T-helper 1 cell treated with Interleukin-12 subunit alpha and Interleukin-12 subunit beta and Interleukin-4 antibody, amounts not matched to agents 30 μg/mL and 1 μg/mL, for 36 hours (primary cell): Measurements from ENCODE around the gene KDM4D.
"Not testable (repeated sequence)": the region's sequence is repeated elsewhere in the genome, so short reads cannot be mapped to it uniquely, and the experiment has no call there.

Source experiments
- H3K27ac Mint-ChIP-seq: one replicate; pipeline ENCODE4 v1.8.0; 2021; ENCODE audit warnings: mild to moderate bottlenecking, mixed read lengths
- H3K27me3 Mint-ChIP-seq: one replicate; pipeline ENCODE4 v1.8.0; 2021; ENCODE audit warnings: low read depth, mixed read lengths
- H3K36me3 Mint-ChIP-seq: one replicate; pipeline ENCODE4 v1.8.0; 2021; ENCODE audit warnings: low read depth, mixed read lengths
- H3K4me1 Mint-ChIP-seq: one replicate; pipeline ENCODE4 v1.8.0; 2021; ENCODE audit warnings: low read depth, mixed read lengths
- H3K4me3 Mint-ChIP-seq: one replicate; pipeline ENCODE4 v1.8.0; 2021; ENCODE audit warnings: mild to moderate bottlenecking, moderate library complexity, mixed read lengths
- H3K9me3 Mint-ChIP-seq: one replicate; pipeline ENCODE4 v1.8.0; 2021; ENCODE audit warnings: mixed read lengths

KDM4D gene

GRCh38 chr11:94973099-94973968, at the start of gene KDM4D, which contains the start of gene CWC15:
TSS of gene KDM4D (plus strand) at chr11:94973709. CDS start at chr11:94997373, 23,664 bp downstream.
TSS of gene CWC15 (minus strand) at chr11:94973556. CDS start at chr11:94972185, 1,371 bp downstream.
- peaks cover 6% of the 10 kb centered on the region for H3K9me3 Mint-ChIP-seq
- peak within 1 kb of the TSS; percentile 96 for H3K27ac Mint-ChIP-seq
- H3K36me3 Mint-ChIP-seq: peaks cover 28% of the 10 kb centered on the region
- H3K4me1 Mint-ChIP-seq: peaks cover 27% of the 10 kb centered on the region
- peak within 1 kb of the TSS; percentile 98 for H3K4me3 Mint-ChIP-seq
- no peaks in the 10 kb centered on the region for H3K27me3 Mint-ChIP-seq

- H3K27me3 Mint-ChIP-seq: no peaks in the 10 kb centered on the region
- H3K9me3 Mint-ChIP-seq: peaks cover 10% of the 10 kb centered on the region
- H3K4me3 Mint-ChIP-seq: peak overlapping the region; percentile 20
- H3K36me3 Mint-ChIP-seq: peaks cover 11% of the 10 kb centered on the region
- H3K4me1 Mint-ChIP-seq: peaks cover 20% of the 10 kb centered on the region
- H3K27ac Mint-ChIP-seq: peak overlapping the region; percentile 74
These were observed 49.3 kb upstream of the KDM4D start for GRCh38 chr11:94924171-94924572.

GRCh38 chr11:94924612-94925011, 48.9 kb upstream of the KDM4D start:
- Mint-ChIP-seq H3K27me3 (no peaks in the 10 kb centered on the region), H3K36me3 (peaks cover 11% of the 10 kb centered on the region), H3K9me3 (peaks cover 10% of the 10 kb centered on the region), H3K27ac (peak overlapping the region; percentile 79), H3K4me1 (peaks cover 20% of the 10 kb centered on the region), H3K4me3 (peak overlapping the region; percentile 20)

- H3K36me3 Mint-ChIP-seq: peaks cover 11% of the 10 kb centered on the region
- H3K27ac Mint-ChIP-seq: peak overlapping the region; percentile 79
- no peak overlapping the region for H3K4me3 Mint-ChIP-seq
- H3K4me1 Mint-ChIP-seq: peaks cover 20% of the 10 kb centered on the region
- H3K9me3 Mint-ChIP-seq: peaks cover 10% of the 10 kb centered on the region
- H3K27me3 Mint-ChIP-seq: peaks cover 3% of the 10 kb centered on the region
These were observed 47.9 kb upstream of the KDM4D start for GRCh38 chr11:94925422-94926270.

GRCh38 chr11:94926271-94926625, 47.3 kb upstream of the KDM4D start:
- H3K27me3 Mint-ChIP-seq: peaks cover 3% of the 10 kb centered on the region
- peak overlapping the region; percentile 13 for H3K27ac Mint-ChIP-seq
- H3K4me3 Mint-ChIP-seq: no peak overlapping the region
- H3K4me1 Mint-ChIP-seq: peaks cover 20% of the 10 kb centered on the region
- peaks cover 11% of the 10 kb centered on the region for H3K36me3 Mint-ChIP-seq
- peaks cover 10% of the 10 kb centered on the region for H3K9me3 Mint-ChIP-seq

GRCh38 chr11:94926698-94927237, 46.7 kb upstream of the KDM4D start:
- Mint-ChIP-seq H3K27me3 (peaks cover 3% of the 10 kb centered on the region), H3K27ac (no peak overlapping the region), H3K9me3 (peaks cover 10% of the 10 kb centered on the region), H3K36me3 (peaks cover 11% of the 10 kb centered on the region), H3K4me3 (no peak overlapping the region), H3K4me1 (peaks cover 20% of the 10 kb centered on the region)

GRCh38 chr11:94928117-94928990, 45.2 kb upstream of the KDM4D start:
- H3K9me3 Mint-ChIP-seq: peaks cover 15% of the 10 kb centered on the region
- no peak overlapping the region for H3K4me3 Mint-ChIP-seq
- peaks cover 20% of the 10 kb centered on the region for H3K4me1 Mint-ChIP-seq
- peaks cover 11% of the 10 kb centered on the region for H3K36me3 Mint-ChIP-seq
- H3K27me3 Mint-ChIP-seq: peaks cover 3% of the 10 kb centered on the region
- H3K27ac Mint-ChIP-seq: no peak overlapping the region

- H3K9me3 Mint-ChIP-seq, H3K36me3 Mint-ChIP-seq, H3K27me3 Mint-ChIP-seq, H3K4me3 Mint-ChIP-seq, H3K27ac Mint-ChIP-seq: not testable (repeated sequence)
- peaks cover 20% of the 10 kb centered on the region for H3K4me1 Mint-ChIP-seq
These were observed 41.4 kb upstream of the KDM4D start for GRCh38 chr11:94932072-94932471.

- H3K4me3 Mint-ChIP-seq: no peak overlapping the region
- H3K36me3 Mint-ChIP-seq: no peaks in the 10 kb centered on the region
- H3K27me3 Mint-ChIP-seq: peaks cover 3% of the 10 kb centered on the region
- H3K9me3 Mint-ChIP-seq: peaks cover 4% of the 10 kb centered on the region
- H3K27ac Mint-ChIP-seq: no peak overlapping the region
- H3K4me1 Mint-ChIP-seq: peaks cover 20% of the 10 kb centered on the region
These were observed 41.0 kb upstream of the KDM4D start for GRCh38 chr11:94932503-94932902.

GRCh38 chr11:94933223-94934130, 40.0 kb upstream of the KDM4D start:
- Mint-ChIP-seq H3K36me3 (no peaks in the 10 kb centered on the region), H3K4me3 (no peak overlapping the region), H3K27me3 (peaks cover 7% of the 10 kb centered on the region), H3K27ac (no peak overlapping the region), H3K9me3 (peaks cover 4% of the 10 kb centered on the region), H3K4me1 (peaks cover 15% of the 10 kb centered on the region)

- H3K9me3 Mint-ChIP-seq: peaks cover 4% of the 10 kb centered on the region
- no peaks in the 10 kb centered on the region for H3K36me3 Mint-ChIP-seq
- peak overlapping the region; percentile 16 for H3K4me3 Mint-ChIP-seq
- peaks cover 7% of the 10 kb centered on the region for H3K27me3 Mint-ChIP-seq
- no peak overlapping the region for H3K27ac Mint-ChIP-seq
- H3K4me1 Mint-ChIP-seq: peaks cover 15% of the 10 kb centered on the region
These were observed 39.1 kb upstream of the KDM4D start for GRCh38 chr11:94934362-94934761.

GRCh38 chr11:94934846-94935245, 38.7 kb upstream of the KDM4D start:
- Mint-ChIP-seq H3K27me3 (peaks cover 7% of the 10 kb centered on the region), H3K27ac (no peak overlapping the region), H3K9me3 (peaks cover 4% of the 10 kb centered on the region), H3K4me3 (peak overlapping the region; percentile 16), H3K4me1 (peaks cover 15% of the 10 kb centered on the region), H3K36me3 (no peaks in the 10 kb centered on the region)
